Stimulated activated naive B cell treated with anti-CD40 and anti-IgM and Interleukin-4, amounts not matched to agents 10 μg/mL and 1 μg/mL and 100 μg/mL, for 72 hours (primary cell): Measurements from ENCODE around the gene KCNH6.
A peak's percentile ranks its signal among the peaks of the same experiment; 100 is the strongest.

Source experiments
- ATAC-seq, 2 donors: fragments of 150-1000 bp; cut with Tn5 transposase; replicated peaks; 2 replicates each; pipeline ENCODE4 v1.10.0; 2021; ENCODE audit warnings: moderate library complexity in 1 of 2
- DNase-seq: peaks from one replicate; pipeline ENCODE4 v3.0.0; 2021
- H3K27ac Mint-ChIP-seq: one replicate; pipeline ENCODE4 v1.8.0; 2022; ENCODE audit warnings: mild to moderate bottlenecking, mixed read lengths
- H3K27me3 Mint-ChIP-seq, 2 donors: one replicate each; pipeline ENCODE4 v1.8.0; 2022; ENCODE audit warnings: mixed read lengths in 2 of 2
- H3K36me3 Mint-ChIP-seq, 2 donors: one replicate each; pipeline ENCODE4 v1.8.0; 2022; ENCODE audit warnings: mixed read lengths in 2 of 2, mild to moderate bottlenecking in 1 of 2
- H3K4me1 Mint-ChIP-seq, 2 donors: one replicate each; pipeline ENCODE4 v1.8.0; 2022; ENCODE audit warnings: mixed read lengths in 2 of 2, mild to moderate bottlenecking in 1 of 2
- H3K4me3 Mint-ChIP-seq, 2 donors: one replicate each; pipeline ENCODE4 v1.8.0; 2022; ENCODE audit warnings: mild to moderate bottlenecking in 2 of 2, mixed read lengths in 2 of 2, moderate library complexity in 1 of 2
- H3K9me3 Mint-ChIP-seq, 2 donors: one replicate each; pipeline ENCODE4 v1.8.0; 2022; ENCODE audit warnings: mixed read lengths in 2 of 2, mild to moderate bottlenecking in 1 of 2

KCNH6 gene

GRCh38 chr17:63494300-63494928, 28.7 kb upstream of the KCNH6 start:
- no peak overlapping the region for H3K4me3 Mint-ChIP-seq
- H3K27me3 Mint-ChIP-seq, result no peaks in the 10 kb centered on the region
- H3K9me3 Mint-ChIP-seq, result no peaks in the 10 kb centered on the region
- ATAC-seq, result no peak
- no peaks in the 10 kb centered on the region for H3K36me3 Mint-ChIP-seq
- no peak for DNase-seq
- H3K27ac Mint-ChIP-seq, result no peak overlapping the region
- no peaks in the 10 kb centered on the region for H3K4me1 Mint-ChIP-seq

GRCh38 chr17:63495491-63495890, 27.7 kb upstream of the KCNH6 start:
- Mint-ChIP-seq H3K9me3 (no peaks in the 10 kb centered on the region), H3K4me3 (no peak overlapping the region), H3K4me1 (no peaks in the 10 kb centered on the region), H3K27ac (no peak overlapping the region), H3K36me3 (no peaks in the 10 kb centered on the region), H3K27me3 (peaks cover 2% of the 10 kb centered on the region in 2 donors)
- ATAC-seq (no peak), DNase-seq (no peak)

- no peak overlapping the region for H3K27ac Mint-ChIP-seq
- H3K4me3 Mint-ChIP-seq, result no peak overlapping the region
- peaks cover 9% of the 10 kb centered on the region in 2 donors for H3K27me3 Mint-ChIP-seq
- no peak for ATAC-seq
- H3K9me3 Mint-ChIP-seq, result no peaks in the 10 kb centered on the region
- H3K36me3 Mint-ChIP-seq, result no peaks in the 10 kb centered on the region
- DNase-seq, result no peak
- no peaks in the 10 kb centered on the region for H3K4me1 Mint-ChIP-seq
Observed at GRCh38 chr17:63496177-63496576, 27.0 kb upstream of the KCNH6 start.

- Mint-ChIP-seq H3K4me1 (no peaks in the 10 kb centered on the region), H3K27ac (no peak overlapping the region), H3K36me3 (no peaks in the 10 kb centered on the region), H3K27me3 (peaks cover 16% of the 10 kb centered on the region in 2 donors), H3K4me3 (no peak overlapping the region), H3K9me3 (no peaks in the 10 kb centered on the region)
- ATAC-seq (no peak), DNase-seq (no peak)
Observed at GRCh38 chr17:63496663-63497400, 26.3 kb upstream of the KCNH6 start.

- H3K4me3 Mint-ChIP-seq, result no peak overlapping the region
- ATAC-seq (peak in 1 of 2 donors; percentile 49), DNase-seq (no peak)
- peaks cover 3 to 5% of the 10 kb centered on the region in 2 donors for H3K4me1 Mint-ChIP-seq
- H3K27ac Mint-ChIP-seq, result no peak overlapping the region
- H3K36me3 Mint-ChIP-seq, result no peaks in the 10 kb centered on the region
- H3K9me3 Mint-ChIP-seq, result no peaks in the 10 kb centered on the region
- peaks cover 17% of the 10 kb centered on the region in 2 donors for H3K27me3 Mint-ChIP-seq
Observed at GRCh38 chr17:63497708-63498483, 25.3 kb upstream of the KCNH6 start.

GRCh38 chr17:63498626-63499195, 24.4 kb upstream of the KCNH6 start:
- Mint-ChIP-seq H3K4me3 (no peak overlapping the region), H3K27me3 (peaks cover 19 to 20% of the 10 kb centered on the region in 2 donors), H3K4me1 (peaks cover 8 to 13% of the 10 kb centered on the region in 2 donors), H3K27ac (no peak overlapping the region), H3K9me3 (no peaks in the 10 kb centered on the region), H3K36me3 (no peaks in the 10 kb centered on the region)
- no peak for ATAC-seq
- no peak for DNase-seq

GRCh38 chr17:63500543-63501390, 22.4 kb upstream of the KCNH6 start:
- H3K27me3 Mint-ChIP-seq, result peaks cover 35 to 37% of the 10 kb centered on the region in 2 donors
- H3K9me3 Mint-ChIP-seq, result peaks cover 5 to 9% of the 10 kb centered on the region in 2 donors
- H3K4me3 Mint-ChIP-seq, result no peak overlapping the region
- peaks cover 9 to 14% of the 10 kb centered on the region in 2 donors for H3K4me1 Mint-ChIP-seq
- H3K36me3 Mint-ChIP-seq, result peaks cover 1 to 6% of the 10 kb centered on the region in 2 donors
- no peak for ATAC-seq
- no peak for DNase-seq
- no peak overlapping the region for H3K27ac Mint-ChIP-seq

GRCh38 chr17:63503341-63503705, 19.8 kb upstream of the KCNH6 start:
- peak; percentile 31 to 43 for ATAC-seq
- peaks cover 47 to 50% of the 10 kb centered on the region in 2 donors for H3K27me3 Mint-ChIP-seq

GRCh38 chr17:63504261-63504660, 18.9 kb upstream of the KCNH6 start:
- ATAC-seq (no peak), DNase-seq (no peak)
- H3K27me3 Mint-ChIP-seq, result peaks cover 50 to 56% of the 10 kb centered on the region in 2 donors
- H3K36me3 Mint-ChIP-seq, result peaks cover 1 to 7% of the 10 kb centered on the region in 2 donors
- peaks cover 6 to 10% of the 10 kb centered on the region in 2 donors for H3K9me3 Mint-ChIP-seq
- H3K4me3 Mint-ChIP-seq, result no peak overlapping the region
- H3K27ac Mint-ChIP-seq, result no peak overlapping the region
- H3K4me1 Mint-ChIP-seq, result peaks cover 9 to 14% of the 10 kb centered on the region in 2 donors

More at GRCh38 chr17:63503341-63503705, 19.8 kb upstream of the KCNH6 start:
- Mint-ChIP-seq H3K9me3 (peaks cover 6 to 10% of the 10 kb centered on the region in 2 donors), H3K27ac (no peak overlapping the region), H3K36me3 (peaks cover 1 to 7% of the 10 kb centered on the region in 2 donors), H3K4me1 (peaks cover 9 to 14% of the 10 kb centered on the region in 2 donors), H3K4me3 (no peak overlapping the region)
- no peak for DNase-seq

GRCh38 chr17:63505341-63505740, 17.8 kb upstream of the KCNH6 start:
- peaks cover 9 to 14% of the 10 kb centered on the region in 2 donors for H3K4me1 Mint-ChIP-seq
- DNase-seq (no peak), ATAC-seq (no peak)
- no peak overlapping the region for H3K4me3 Mint-ChIP-seq
- peaks cover 1 to 7% of the 10 kb centered on the region in 2 donors for H3K36me3 Mint-ChIP-seq
- peaks cover 6 to 10% of the 10 kb centered on the region in 2 donors for H3K9me3 Mint-ChIP-seq
- H3K27ac Mint-ChIP-seq, result no peak overlapping the region
- peaks cover 52 to 59% of the 10 kb centered on the region in 2 donors for H3K27me3 Mint-ChIP-seq

- peaks cover 9 to 14% of the 10 kb centered on the region in 2 donors for H3K4me1 Mint-ChIP-seq
- H3K27me3 Mint-ChIP-seq, result peaks cover 40 to 46% of the 10 kb centered on the region in 2 donors
- no peak overlapping the region for H3K4me3 Mint-ChIP-seq
- DNase-seq, result no peak
- H3K36me3 Mint-ChIP-seq, result peaks cover 1 to 7% of the 10 kb centered on the region in 2 donors
- ATAC-seq, result no peak
- no peak overlapping the region for H3K27ac Mint-ChIP-seq
- H3K9me3 Mint-ChIP-seq, result peaks cover 6 to 10% of the 10 kb centered on the region in 2 donors
Observed at GRCh38 chr17:63506627-63507026, 16.5 kb upstream of the KCNH6 start.

- Mint-ChIP-seq H3K27ac (no peak overlapping the region), H3K27me3 (peaks cover 20 to 40% of the 10 kb centered on the region in 2 donors), H3K36me3 (no peaks in the 10 kb centered on the region), H3K9me3 (peaks cover 0 to 1% of the 10 kb centered on the region in 2 donors), H3K4me1 (peaks cover 0 to 6% of the 10 kb centered on the region in 2 donors), H3K4me3 (no peak overlapping the region)
- DNase-seq (no peak), ATAC-seq (no peak)
Observed at GRCh38 chr17:63511331-63511730, 11.8 kb upstream of the KCNH6 start.

- ATAC-seq (no peak), DNase-seq (no peak)
- Mint-ChIP-seq H3K27me3 (peaks cover 17 to 43% of the 10 kb centered on the region in 2 donors), H3K9me3 (no peaks in the 10 kb centered on the region), H3K36me3 (no peaks in the 10 kb centered on the region), H3K4me3 (no peak overlapping the region), H3K27ac (peak overlapping the region; percentile 53), H3K4me1 (peaks cover 8 to 10% of the 10 kb centered on the region in 2 donors)
Observed at GRCh38 chr17:63512388-63512787, 10.8 kb upstream of the KCNH6 start.
